NCI-H82 (cell line): Measurements from ENCODE around the gene TBC1D3H.
"Not testable (repeated sequence)": the region's sequence is repeated elsewhere in the genome, so short reads cannot be mapped to it uniquely, and the experiment has no call there.

Experiments used
- DNase-seq: peaks from one replicate; lab custom pipeline; 2025; lab: John Stamatoyannopoulos, UW

TBC1D3H gene

GRCh38 chr17:36388385-36389245 is at the start of gene TBC1D3H:
Gene TBC1D3H (minus strand): TSS chr17:36388435. CDS start chr17:36386895, 1,540 bp downstream.
- DNase-seq = not testable (repeated sequence)

GRCh38 chr17:36428891-36429290 is 40.7 kb upstream of the TBC1D3H start:
- DNase-seq = not testable (repeated sequence)

DNA sequence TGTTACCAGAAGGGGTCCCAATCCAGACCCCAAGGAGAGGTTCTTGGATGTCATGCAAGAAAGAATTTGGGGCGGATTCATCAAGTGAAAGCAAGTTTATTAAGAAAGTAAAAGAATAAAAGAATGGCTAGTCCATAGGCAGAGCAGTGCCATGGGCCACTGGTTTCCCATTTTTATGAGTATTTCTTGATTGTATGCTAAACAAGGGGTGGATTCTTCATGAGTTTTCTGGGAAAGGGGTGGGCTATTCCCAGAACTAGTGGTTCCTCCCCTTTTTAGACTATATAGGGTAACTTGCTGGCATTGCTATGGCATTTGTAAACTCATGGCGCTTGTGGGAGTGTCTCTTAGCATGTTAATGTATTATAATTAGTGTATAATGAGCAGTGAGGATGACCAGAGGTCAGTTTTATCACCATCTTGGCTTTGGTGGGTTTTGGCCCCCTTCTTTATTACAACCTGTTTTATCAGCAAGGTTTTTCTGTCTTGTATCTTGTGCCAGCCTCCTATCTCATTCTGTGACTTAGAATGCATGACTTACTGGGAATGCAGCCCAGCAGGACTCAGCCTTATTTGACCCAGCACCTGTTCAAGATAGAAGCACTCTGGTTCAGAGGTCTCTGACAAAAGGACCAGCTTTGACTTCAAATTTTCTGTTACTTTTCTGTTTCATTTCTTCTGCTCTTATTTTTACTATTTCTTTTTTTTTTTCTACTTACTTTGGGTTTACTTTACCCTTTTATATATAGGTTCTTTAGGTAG is 27.1 kb upstream of the TBC1D3H start:
- not testable (repeated sequence) for DNase-seq

DNA sequence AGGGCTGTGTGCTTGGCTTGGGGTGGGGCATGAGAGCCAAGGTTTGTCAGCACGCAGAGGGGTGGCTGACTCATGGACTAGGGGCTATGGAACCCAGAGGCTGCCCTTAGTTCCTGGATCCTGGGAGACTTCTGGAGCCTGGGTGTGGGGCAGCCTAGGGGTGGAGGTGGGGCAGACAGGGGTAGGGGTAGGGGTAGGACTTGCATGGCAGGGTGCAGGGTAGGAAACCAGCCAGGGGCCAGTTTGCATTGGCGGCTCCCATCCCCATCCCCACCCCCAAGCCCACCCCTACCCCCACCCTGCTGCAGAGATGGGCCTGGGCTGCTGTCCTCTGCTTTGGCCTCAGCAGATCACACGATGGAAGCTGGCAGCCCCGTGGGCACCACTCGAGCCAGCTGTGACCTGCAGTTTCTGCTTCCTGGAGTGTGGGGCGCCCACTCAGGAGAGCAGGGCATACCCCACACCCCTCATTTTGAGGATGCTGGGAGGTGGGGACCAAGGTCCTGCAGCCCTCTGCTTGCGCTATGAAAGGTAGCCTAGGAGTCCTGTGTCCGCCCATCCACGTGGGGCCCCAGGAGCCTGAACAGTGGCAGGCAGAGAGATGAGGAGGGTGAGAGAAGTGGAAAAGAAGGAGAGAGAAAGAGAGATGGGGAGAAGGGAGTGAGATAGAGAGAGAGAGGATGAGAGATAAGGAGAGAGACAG is 2.9 kb upstream of the TBC1D3H start:
- DNase-seq = not testable (repeated sequence)

DNA sequence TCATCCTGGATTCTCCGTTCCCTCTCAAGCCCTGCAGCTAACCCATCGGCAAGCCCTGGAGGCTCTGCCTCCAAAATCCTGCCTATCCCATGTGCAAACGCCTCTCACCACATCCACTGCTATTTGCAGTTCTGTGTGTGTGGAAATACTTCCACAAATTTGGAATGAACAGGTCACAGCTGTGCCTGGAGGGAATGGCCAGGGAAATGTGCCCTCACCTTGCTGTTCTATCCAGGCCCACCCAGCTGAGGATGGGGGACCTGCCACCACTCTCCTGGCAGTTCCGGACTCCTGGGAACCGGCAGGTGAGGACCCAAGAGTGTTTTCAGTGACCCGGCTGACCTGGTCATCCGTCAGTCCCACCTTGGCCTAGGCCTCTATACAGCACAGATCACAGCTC is 12.3 kb downstream of the TBC1D3H start:
- DNase-seq = not testable (repeated sequence)

GRCh38 chr17:36362496-36362895 is 25.7 kb downstream of the TBC1D3H start:
- DNase-seq = not testable (repeated sequence)
